NCI-H2196 treated with DMSO at 0.1 percent for 48 hours (cell line): Measurements from ENCODE around the gene PDS5A.
"Not testable (repeated sequence)": the region's sequence is repeated elsewhere in the genome, so short reads cannot be mapped to it uniquely, and the experiment has no call there.

Experiments used
- DNase-seq: peaks from one replicate; lab custom pipeline; 2025; ENCODE audit not compliant: unreplicated experiment; lab: John Stamatoyannopoulos, UW

PDS5A gene

DNA sequence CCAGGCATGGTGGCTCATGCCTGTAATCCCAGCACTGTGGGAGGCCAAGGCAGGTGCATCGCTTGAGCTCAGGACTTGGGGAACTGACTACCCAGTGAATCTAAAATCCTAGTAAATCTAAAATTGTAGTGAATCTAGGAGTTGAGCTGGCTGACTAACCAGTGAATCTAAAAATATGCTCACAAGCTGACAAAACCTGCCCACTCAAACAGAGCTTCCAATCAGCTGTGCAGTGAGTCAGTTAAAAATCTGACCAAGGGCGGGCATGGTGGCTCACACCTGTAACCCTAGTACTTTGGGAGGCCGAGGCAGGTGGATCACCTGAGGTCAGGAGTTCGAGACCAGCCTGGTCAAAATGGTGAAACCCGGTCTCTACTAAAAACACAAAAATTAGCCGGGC is 72.7 kb downstream of the PDS5A start:
- DNase-seq, result not testable (repeated sequence)

DNA sequence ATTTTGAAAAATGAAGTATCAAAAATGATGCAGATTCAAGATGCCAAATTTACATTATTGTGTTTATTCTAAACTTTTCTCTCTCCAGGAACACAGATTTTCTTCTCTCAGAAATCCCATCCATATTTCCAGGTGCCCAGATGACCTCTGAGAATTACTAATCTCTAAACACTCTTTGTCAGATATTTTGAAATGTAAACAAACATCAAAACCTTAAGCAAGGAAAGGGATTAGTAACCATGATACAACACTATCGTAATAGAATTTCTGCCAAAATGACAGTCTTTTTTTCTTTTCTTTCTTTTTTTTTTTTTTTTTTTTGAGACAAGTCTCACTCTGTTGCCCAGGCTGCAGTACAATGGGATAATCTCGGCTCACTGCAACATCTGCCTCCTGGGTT is 76.7 kb downstream of the PDS5A start:
- no peak for DNase-seq

DNA sequence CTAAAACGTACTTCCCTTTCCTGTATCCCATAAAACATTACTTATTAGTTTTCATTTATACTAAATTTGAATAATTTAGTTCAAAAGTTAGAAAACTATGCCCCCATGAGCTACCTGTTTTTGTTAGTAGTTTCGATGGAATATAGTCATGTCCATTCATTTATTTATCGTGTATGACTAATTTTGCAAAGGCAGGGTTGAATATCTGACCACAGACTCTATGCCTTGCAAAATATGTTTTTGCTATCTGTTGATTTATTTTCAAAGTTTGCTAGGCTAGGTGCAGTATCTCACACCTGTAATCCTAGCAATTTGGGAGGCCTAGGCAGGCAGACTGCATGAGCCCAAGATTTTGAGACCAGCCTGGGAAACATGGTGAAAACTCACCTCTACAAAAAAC is 78.4 kb downstream of the PDS5A start:
- DNase-seq, result no peak

DNA sequence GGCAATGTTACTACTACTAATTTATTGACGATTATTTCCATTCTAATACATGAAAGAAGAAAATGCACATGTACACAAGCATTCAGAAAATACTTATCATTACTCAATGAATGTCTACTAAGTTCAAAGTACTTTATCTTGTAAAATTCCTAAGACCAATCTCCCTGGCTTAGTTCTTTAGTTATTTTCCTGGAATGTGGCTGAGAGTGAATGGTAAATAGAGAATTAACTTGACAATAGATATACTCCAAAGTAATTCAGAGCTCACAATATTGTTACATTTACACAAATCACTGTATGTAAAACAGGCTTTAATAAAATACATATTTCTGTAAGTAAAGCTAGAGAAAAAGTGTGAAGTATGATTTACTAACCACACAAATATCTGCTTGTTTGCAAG is 79.7 kb downstream of the PDS5A start:
- no peak for DNase-seq

DNA sequence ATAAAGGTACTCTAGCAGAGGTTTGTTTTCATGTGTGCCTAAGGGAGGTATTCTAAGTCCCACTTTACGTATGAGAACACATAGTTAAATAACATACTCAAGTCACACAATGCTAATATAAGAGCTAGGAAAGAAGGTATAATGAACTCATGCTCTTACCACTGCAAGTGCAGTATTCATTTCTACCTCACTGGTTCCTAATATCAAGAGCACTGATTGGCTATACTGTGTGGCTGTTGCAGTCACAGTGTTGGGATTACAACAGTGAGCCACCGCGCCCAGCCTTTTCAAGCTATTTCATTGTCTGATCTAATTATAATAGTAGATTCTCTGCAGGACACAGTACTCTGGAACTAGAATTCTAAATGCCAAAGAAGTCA is 84.0 kb downstream of the PDS5A start:
- no peak for DNase-seq

DNA sequence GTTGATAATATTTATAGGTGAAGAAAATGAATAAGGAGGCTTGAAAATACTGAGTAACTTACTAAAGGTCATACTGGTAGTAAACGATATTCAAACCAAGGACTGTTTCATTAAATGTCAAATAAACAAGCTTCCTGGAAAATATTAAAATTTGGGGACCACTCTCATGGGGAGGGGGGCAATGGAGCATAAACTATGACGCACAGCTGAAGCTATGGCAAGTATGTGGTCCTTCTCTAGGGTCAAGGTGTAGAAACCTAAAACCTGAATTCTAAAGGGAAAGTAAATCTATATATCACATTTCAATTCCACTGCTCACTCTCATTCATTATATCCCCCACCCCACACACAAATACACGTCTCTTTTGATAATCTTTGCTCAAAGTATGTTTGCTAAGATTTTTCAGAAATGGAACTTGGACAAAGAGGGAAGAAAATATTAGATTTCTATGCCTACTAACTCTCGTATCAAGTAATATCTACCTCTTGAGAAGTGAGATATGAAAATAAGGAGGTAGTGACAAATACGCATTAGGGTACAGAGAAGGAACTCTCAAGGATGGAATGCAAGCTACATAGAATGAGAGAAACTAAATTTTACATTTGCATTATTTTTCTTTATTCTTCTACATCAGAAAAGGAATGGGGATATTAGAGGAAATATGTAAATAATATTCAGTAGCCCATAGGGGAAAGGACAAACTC is 84.6 kb downstream of the PDS5A start:
- no peak for DNase-seq

DNA sequence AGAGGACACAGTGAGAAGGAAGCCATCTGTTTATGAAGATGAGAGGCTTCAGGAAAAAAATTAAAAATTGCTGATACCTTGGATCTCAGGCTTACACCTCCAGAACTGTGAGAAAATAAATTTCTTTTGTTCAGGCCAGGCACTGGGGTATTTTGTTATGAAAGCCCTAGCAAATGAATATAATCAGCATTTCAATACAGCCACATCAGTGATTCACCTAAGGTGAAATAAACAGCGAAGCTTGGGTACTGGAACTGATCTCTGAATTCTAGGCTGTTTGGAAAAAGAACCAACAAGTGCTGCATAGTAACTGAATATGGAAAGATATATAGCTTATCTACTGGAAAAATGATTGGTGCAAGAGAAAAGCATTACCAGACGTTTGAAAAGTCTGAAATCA is 88.5 kb downstream of the PDS5A start:
- DNase-seq, result no peak

DNA sequence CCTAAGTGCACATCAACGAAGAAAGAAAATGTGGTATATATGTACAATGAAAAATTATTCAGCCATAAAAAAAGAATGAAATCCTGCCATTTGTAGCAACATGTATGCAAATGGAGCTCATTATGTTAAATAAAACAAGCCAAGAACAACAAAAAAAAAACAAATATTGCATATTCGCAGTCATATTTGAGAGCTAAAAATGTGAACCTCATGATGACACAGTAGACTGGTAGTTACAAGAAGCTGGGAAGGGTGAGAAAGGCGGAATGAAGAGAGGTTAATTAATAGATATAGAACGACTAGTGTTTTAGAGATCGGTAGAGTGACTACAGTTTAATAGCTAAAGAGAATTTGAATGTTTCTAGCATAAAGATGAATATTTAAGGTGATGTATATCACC is 89.2 kb downstream of the PDS5A start:
- DNase-seq, result no peak

DNA sequence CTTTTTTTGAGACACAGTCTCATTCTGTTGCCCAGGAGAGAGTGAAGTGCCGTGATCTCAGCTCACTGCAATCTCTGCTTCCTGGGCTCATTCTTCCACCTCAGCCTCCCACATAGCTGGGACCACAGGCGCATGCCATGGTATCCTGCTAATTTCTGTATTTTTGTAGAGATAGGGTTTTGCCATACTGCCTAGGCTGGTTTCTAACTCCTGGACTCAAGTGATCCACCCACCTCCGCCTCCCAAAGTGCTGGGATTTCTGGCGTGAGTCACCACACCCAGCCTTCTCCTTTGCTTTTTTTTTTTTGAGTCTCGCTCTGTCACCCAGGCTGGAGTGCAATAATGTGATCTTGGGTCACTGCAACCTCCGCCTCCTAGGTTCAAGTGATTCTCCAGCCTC is 94.1 kb downstream of the PDS5A start:
- DNase-seq, result no peak

DNA sequence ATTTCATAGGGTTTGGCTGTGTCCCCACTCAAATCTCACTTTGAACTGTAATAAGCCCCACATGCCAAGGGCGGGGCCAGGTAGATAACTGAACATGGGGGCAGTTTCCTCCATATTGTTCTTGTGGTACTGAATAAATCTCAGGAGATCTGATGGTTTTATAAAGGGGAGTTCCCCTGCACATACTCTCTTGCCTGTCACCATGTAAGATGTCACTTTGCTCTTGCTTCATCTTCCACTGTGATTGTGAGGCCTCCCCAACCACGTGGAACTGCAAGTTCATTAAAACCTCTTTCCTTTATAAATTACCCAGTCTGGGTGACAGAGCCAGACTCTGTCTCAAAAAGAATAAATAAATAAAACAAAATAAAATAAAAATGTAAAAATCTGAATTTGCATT is 95.9 kb downstream of the PDS5A start:
- no peak for DNase-seq

DNA sequence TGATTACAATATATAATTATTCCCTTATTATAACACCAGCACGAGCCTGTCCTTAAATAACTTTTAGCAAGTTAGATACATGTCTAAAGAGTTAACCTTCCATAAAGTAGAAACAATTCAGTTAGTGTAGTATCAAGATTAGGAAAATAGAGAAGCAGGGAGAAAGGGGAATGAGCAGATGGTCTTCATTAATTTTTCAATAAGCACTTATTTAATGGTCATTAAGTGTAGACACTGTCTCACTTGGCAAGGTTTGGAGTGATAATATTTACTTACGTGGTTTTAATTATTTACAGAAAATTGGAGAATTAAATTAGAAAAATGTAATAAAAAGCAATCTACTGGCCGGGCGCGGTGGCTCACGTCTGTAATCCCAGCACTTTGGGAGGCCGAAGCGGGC is 99.7 kb downstream of the PDS5A start:
- DNase-seq, result no peak

DNA sequence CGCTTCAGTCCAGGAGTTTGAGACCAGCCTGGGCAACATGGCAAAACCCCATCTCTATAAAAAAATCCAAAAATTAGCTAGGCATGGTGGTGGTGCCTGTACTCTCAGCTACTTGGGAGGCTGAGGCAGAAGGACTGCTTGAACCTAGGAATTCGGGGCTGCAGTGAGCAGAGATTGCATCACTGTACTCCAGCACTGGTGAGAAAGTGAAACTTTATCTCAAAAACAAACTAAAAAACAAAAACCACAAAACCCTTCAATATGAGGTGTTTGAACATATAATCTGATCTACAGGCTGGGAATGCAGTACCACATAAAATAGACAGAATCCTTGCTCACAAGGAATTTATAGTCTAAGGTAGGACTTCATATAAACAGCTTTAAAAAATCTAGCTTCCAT is 103.9 kb downstream of the PDS5A start:
- DNase-seq, result no peak

DNA sequence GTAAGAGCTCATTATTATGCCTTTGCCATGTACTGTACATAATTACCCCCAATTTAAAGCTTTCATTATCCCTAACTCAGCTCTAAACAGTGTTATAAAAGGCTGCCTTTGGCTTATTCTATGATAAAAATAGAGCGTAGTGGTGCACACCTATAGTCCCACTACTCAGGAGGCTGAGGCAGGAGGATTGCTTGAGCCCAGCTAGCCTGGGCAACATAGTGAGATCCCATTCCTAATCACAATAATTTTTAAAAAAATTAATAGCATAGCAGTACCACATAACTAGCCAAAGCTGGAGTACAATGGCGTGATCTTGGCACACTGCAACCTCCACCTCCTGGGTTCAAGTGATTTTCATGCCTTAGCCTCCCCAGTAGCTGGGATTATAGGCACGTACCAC is 112.4 kb downstream of the PDS5A start:
- DNase-seq, result no peak

DNA sequence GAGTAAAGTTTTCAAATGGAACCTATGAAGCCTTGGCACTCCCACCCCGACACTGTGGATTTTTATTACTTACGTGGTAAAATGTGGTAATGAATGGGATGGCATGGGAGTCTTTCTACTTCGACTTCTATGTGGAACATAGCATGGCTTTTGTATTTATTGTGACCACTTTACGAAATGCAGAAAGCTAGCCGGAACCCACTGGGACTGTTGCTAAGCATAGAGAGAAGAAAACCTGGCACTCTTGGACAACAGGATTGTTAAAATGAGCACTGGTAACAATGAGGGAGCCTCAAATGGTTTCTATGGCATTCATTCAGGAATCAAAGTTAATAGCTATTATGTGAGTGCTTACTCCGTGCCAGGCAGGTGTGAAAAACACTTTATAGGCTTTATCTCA is 113.3 kb downstream of the PDS5A start:
- DNase-seq, result no peak

DNA sequence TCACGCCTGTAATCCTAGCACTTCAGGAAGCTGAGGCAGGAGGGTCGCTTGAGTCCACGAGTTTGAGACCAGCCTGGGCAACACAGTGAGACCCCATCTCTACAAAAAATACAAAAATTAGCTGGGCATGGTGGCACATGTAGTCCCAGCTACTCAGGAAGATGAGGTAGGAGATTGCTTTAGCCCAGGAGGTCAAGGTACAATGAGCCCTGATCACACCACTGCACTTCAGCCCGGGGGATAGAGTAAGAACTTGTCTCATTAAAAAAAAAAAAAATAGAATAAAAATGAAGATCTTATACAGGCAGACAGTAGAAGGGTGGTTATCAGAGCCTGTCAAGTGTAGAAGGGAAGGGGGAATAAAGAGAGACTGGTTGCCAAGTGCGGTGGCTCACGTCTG is 116.9 kb downstream of the PDS5A start:
- DNase-seq, result no peak

DNA sequence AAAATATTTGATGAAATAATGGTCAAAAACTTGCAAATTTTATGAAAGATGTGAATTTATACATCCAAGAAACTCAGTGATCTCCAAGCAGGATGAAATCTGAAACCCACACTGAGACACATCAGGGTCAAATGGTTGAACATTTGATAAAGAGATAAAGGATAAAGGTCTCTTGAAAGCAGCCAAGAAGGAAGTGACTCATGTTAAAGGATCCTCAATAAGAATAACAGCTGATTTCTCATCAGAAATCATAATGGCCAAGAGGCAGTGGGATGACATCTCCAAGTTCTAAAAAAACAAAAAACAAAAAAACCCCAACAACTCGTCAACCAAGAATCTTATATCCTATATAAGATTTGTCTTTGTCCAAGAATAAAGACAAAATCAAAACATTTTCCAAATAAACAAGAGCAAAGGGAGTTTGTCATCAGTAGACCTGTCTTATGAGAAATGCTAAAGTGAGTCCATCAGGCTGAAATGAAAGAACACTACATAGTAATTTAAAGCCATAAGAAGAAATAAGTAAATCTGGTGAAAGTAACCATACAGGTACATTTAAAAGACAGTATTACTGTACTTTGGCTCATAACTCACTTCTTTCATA is 121.7 kb downstream of the PDS5A start:
- DNase-seq, result no peak

DNA sequence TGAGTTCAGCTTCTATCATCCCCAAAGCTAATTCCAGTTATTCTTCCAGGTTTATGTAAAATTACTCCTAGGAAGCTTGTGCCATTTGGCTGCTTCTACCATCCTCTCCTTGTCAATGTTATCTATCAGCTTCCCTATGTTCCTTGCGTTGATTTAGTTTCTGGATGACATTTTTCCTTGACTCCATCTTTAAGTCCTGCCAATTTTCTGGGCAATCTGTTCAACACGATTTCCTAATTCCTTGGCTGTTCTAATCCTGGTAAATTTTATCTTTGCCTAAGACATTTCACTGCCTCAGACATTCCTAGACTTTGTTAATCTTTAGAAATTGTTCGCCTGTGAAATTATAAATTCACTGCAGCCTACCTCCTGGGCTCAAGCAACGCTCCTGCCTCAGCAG is 125.1 kb downstream of the PDS5A start:
- DNase-seq, result no peak

DNA sequence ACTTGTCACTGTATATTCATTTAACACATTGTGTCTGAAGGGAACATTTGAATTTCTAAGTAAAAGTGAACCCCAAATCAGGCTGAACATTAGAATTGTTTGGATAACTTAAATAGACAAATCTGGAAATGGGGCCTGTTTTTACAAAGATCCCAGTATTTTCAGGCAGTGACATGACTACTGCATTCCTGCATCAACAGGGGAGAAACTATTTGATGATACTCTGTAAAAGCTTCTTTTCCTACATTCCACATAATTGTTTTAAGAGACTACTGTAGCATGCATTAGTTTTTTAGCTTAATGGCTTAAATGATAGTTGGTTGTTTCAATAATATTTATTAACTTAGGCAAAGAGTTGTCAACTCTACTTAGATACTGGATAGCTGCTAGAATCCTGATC is 127.0 kb downstream of the PDS5A start:
- DNase-seq, result no peak

DNA sequence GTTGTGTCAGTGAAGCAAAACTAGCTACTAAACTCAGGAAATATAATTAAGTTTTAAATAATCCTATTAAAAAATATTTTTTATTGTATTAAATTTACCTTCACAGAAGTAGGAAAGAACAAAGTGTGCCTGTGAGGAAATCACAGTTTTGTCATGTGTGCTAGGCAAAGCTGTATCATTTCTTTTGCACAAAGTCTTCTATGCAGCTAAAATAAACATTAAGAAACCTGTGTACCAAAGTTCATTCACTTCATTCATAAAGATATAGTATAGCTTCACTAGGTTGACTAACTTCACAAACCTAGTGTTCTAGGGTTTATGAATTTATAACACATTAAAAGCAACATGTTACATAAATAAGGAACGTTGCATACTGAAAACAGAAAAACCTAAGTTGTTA is 131.0 kb downstream of the PDS5A start:
- no peak for DNase-seq

DNA sequence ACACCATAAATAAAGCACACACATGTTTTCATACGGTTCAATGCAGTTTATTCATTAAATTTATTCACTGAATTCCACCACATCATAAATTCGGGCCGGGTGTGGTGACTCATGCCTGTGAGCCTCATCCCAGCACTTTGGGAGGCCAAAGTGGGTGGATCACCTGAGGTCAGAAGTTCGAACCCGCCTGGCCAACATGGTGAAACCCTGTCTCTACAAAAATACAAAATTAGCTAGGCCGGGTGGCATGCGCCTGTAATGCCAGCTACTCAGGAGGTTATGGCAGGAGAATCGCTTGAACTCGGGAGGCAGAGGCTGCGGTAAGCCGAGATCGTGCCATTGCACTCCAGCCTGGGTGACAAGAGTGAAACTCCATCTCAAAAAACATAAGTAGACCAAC is 131.6 kb downstream of the PDS5A start:
- DNase-seq, result no peak

DNA sequence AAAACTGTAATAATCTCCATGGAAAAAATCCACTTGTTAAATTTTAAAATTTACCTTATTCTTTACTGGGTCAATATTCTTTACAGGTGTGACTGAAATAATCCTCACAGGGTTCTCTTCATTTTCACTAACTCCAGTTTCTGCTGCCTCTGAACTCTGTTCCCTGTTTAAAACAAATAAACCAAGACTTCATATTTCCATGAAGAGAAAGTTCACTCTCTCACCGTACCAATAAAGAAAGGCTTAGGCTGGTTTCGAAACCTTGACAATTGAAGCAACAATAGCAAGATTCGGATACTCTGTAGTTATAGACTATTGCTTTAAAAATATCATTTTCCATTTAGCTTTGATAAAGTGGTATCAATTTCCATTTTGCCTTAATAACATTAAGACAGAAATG is 135.8 kb downstream of the PDS5A start:
- DNase-seq, result no peak

DNA sequence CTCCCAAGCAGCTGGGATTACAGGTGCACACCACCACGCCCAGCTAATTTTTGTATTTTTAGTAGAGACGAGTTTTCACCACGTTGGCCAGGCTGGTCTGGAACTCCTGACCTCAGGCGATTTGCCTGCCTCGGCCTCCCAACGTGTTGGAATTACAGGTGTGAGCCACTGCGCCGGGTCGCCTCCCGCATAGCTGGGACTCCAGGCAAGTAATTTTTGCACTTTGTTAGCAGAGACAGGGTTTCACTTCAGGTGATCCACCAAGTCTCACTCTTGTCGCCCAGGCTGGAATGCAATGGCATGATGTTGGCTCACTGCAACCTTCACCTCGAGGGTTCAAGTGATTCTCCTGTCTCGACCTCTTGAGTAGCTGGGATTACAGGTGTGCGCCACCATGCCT is 137.2 kb downstream of the PDS5A start:
- DNase-seq, result not testable (repeated sequence)

DNA sequence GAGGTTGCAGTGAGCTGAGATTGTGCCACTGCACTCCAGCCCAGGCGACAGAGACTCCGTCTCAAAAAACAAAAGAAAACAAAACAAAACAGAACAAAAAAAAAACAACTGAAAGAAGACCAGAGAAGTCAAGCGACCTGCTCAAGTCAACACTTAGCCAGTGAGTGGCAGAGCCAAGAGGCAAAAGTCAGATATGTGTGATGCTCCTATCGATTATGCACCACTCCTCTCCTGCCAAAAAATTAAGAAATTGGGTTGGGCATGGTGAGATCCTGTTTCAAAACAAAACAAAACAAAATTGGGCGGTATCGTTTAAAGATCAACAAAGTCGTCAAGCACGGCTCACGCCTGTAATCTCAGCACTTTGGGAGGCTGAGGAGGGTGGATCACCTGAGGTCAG is 137.7 kb downstream of the PDS5A start:
- no peak for DNase-seq
